WTC11 (cell line): ENCODE results near the gene MAP1B.

Source experiments
- ELF4 ChIP-seq: sonication (generic); formaldehyde crosslinking; IDR thresholded peaks from 2 replicates; pipeline ENCODE4 v1.8.1; 2022; ENCODE audit warnings: low read depth, mild to moderate bottlenecking, moderate library complexity, missing genetic modification reagents
- IRF2 ChIP-seq: sonication (generic); formaldehyde crosslinking; IDR thresholded peaks from 2 replicates; pipeline ENCODE4 v1.8.0; 2022; ENCODE audit warnings: low read depth, missing genetic modification reagents, borderline replicate concordance
- KAT7 ChIP-seq: sonication (generic); formaldehyde crosslinking; IDR thresholded peaks from 2 replicates; pipeline ENCODE4 v1.8.1; 2023; ENCODE audit warnings: missing genetic modification reagents, mild to moderate bottlenecking, borderline replicate concordance
- MXD4 ChIP-seq: fragments of 250-450 bp; sonication (Bioruptor Pico); IDR thresholded peaks from 2 replicates; pipeline ENCODE4 v1.8.0; 2021; ENCODE audit warnings: mild to moderate bottlenecking, moderate library complexity, borderline replicate concordance
- SMAD4 ChIP-seq: sonication (generic); formaldehyde crosslinking; IDR thresholded peaks from 2 replicates; pipeline ENCODE4 v1.8.0; 2022; ENCODE audit warnings: mild to moderate bottlenecking, missing genetic modification reagents
- TEAD1 ChIP-seq: sonication (generic); formaldehyde crosslinking; IDR thresholded peaks from 2 replicates; pipeline ENCODE4 v1.8.0; 2022; ENCODE audit warnings: mild to moderate bottlenecking, missing genetic modification reagents
- TF ChIP-seq, protein P1 (sequence below): fragments of 200-600 bp; IDR thresholded peaks from 2 replicates; pipeline ENCODE4 v1.8.0; 2022; ENCODE audit warnings: antibody characterized with exemption
- TF ChIP-seq, protein P2 (sequence below): sonication (generic); formaldehyde crosslinking; IDR thresholded peaks from 2 replicates; pipeline ENCODE4 v1.8.1; 2023; ENCODE audit warnings: mild to moderate bottlenecking, missing genetic modification reagents
- TF ChIP-seq, protein P3 (sequence below): sonication (generic); formaldehyde crosslinking; conservative IDR thresholded peaks from 2 replicates; pipeline ENCODE4 v1.8.1; 2022; ENCODE audit warnings: mild to moderate bottlenecking, missing genetic modification reagents

DNA sequence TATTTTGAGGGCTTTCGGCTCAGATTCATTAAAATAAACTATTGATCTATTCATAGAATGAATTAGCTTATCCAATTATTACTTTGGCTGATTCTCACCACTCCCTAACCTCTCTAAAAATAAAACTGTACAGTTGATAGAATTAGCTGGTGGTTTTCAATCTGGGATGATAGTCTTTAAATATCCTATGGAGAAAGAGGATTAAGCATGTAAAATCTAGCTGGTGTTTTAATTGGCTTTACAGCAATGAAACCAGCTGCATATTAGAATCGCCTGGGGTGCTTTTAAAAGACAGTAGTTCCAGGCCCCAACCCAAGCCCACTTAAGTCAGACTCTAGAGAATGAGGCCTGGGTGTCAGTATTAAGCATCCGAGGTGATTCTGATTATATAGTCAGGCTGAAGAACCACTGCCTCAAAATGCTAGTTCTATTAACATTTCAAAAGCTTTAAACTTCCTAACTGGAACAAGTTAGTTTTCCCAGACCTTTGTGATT is 95.1 kb downstream of the MAP1B start:
- TF ChIP-seq, protein P1, sequence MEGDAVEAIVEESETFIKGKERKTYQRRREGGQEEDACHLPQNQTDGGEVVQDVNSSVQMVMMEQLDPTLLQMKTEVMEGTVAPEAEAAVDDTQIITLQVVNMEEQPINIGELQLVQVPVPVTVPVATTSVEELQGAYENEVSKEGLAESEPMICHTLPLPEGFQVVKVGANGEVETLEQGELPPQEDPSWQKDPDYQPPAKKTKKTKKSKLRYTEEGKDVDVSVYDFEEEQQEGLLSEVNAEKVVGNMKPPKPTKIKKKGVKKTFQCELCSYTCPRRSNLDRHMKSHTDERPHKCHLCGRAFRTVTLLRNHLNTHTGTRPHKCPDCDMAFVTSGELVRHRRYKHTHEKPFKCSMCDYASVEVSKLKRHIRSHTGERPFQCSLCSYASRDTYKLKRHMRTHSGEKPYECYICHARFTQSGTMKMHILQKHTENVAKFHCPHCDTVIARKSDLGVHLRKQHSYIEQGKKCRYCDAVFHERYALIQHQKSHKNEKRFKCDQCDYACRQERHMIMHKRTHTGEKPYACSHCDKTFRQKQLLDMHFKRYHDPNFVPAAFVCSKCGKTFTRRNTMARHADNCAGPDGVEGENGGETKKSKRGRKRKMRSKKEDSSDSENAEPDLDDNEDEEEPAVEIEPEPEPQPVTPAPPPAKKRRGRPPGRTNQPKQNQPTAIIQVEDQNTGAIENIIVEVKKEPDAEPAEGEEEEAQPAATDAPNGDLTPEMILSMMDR = no peak
- TF ChIP-seq, protein P2, sequence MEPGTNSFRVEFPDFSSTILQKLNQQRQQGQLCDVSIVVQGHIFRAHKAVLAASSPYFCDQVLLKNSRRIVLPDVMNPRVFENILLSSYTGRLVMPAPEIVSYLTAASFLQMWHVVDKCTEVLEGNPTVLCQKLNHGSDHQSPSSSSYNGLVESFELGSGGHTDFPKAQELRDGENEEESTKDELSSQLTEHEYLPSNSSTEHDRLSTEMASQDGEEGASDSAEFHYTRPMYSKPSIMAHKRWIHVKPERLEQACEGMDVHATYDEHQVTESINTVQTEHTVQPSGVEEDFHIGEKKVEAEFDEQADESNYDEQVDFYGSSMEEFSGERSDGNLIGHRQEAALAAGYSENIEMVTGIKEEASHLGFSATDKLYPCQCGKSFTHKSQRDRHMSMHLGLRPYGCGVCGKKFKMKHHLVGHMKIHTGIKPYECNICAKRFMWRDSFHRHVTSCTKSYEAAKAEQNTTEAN (CRISPR knock-in tag) = no peak
- no peak for TF ChIP-seq KAT7 (CRISPR knock-in tag)
- no peak for TF ChIP-seq MXD4 (CRISPR knock-in tag)
- TF ChIP-seq, protein P3, sequence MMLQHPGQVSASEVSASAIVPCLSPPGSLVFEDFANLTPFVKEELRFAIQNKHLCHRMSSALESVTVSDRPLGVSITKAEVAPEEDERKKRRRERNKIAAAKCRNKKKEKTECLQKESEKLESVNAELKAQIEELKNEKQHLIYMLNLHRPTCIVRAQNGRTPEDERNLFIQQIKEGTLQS (CRISPR knock-in tag) = no peak
- TF ChIP-seq TEAD1 (CRISPR knock-in tag) = no peak
- TF ChIP-seq SMAD4 = no peak
- no peak for TF ChIP-seq IRF2
- TF ChIP-seq ELF4 = no peak
